ENCODE data around the gene FBXW8. TPM values are rescaled to one million over a fixed set of nuclear protein-coding genes. Genes with fewer than 3 reads are reported as not detected.

FBXW8 gene
- total RNA-seq, 4 donors from 2014 or later = 7.8 to 29.9 (median 10.3) TPM

DNA sequence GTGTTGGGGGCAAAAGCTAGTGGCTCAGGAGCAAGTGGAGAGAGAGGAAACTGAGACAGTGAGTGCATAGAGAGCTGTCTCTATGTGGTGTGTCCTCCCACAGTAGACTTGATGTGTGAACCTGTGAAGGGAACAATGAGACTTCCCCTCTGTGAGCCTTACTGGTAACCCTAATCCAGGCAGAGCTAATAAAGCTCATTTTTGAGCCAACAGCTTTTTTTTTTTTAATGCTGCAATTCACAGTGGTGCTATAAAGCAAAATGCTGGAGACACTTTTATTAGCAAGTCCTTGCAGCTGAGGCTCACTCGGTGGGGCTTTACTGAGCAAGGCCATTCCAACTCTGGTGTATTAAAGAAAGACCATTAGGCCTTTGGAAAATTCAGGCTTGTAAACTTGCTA, 26.9 kb downstream of the FBXW8 start:
- H3K4me1 ChIP-seq = peaks cover 3 to 39% (median 9%) of the 10 kb centered on the region in 4 donors
- no peak overlapping the region for H3K4me3 ChIP-seq
- no peak overlapping the region for H3K27ac ChIP-seq
- TF ChIP-seq, protein P1, sequence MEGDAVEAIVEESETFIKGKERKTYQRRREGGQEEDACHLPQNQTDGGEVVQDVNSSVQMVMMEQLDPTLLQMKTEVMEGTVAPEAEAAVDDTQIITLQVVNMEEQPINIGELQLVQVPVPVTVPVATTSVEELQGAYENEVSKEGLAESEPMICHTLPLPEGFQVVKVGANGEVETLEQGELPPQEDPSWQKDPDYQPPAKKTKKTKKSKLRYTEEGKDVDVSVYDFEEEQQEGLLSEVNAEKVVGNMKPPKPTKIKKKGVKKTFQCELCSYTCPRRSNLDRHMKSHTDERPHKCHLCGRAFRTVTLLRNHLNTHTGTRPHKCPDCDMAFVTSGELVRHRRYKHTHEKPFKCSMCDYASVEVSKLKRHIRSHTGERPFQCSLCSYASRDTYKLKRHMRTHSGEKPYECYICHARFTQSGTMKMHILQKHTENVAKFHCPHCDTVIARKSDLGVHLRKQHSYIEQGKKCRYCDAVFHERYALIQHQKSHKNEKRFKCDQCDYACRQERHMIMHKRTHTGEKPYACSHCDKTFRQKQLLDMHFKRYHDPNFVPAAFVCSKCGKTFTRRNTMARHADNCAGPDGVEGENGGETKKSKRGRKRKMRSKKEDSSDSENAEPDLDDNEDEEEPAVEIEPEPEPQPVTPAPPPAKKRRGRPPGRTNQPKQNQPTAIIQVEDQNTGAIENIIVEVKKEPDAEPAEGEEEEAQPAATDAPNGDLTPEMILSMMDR (IDR thresholded peaks at IDR 0.05) = no peak
- TF ChIP-seq EP300 (IDR thresholded peaks at IDR 0.05; ENCODE audit: low read depth) (no peak), POLR2AphosphoS5 (IDR thresholded peaks at IDR 0.05) (no peak), POLR2A (IDR thresholded peaks at IDR 0.05) (no peak)
- no peaks in the 10 kb centered on the region for H3K9me3 ChIP-seq
- DNase-seq = no peak
- 19% methylated on average over 1 of the region's 1 CpG; no CpG with 5 or more reads in 1 of the 2 donors for WGBS, 2 donors (ENCODE audit: low coverage in 1 of 2)
- intact Hi-C loops (cut with DNase I; ENCODE audit: low total_unique reads) = no loop called here
- H3K27me3 ChIP-seq = no peaks in the 10 kb centered on the region
- in situ Hi-C loops (cut with MboI; ENCODE audit: low pct_ligation_motif_present in 1 of 4, low pct_unique_long_range_greater_than_20kb in 1 of 4, low sequenced_read_pairs in 3 of 4) = no loop called here
- no peaks in the 10 kb centered on the region for H3K36me3 ChIP-seq

DNA sequence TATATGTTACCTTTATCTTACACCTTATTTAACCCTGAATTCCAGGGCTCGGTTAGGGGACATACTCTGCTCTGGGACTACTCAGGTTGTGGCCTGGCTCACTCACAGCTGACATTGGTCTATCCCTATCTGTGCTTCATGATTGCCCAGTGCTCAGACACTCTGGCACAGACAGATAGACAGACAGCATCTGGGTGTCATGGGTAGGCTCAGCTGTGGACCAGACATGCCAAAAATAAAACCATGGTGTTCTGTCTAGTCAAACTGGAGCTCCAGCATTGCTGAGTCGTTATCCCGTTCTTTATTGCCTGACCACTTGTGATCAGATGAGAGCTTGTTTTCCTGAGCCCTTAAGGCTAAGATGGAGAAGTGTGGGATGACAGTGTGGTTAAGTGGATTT, 29.0 kb downstream of the FBXW8 start:
- TF ChIP-seq EP300 (IDR thresholded peaks at IDR 0.05; ENCODE audit: low read depth) (no peak), POLR2A (IDR thresholded peaks at IDR 0.05) (no peak), POLR2AphosphoS5 (IDR thresholded peaks at IDR 0.05) (no peak)
- TF ChIP-seq, protein P1 (IDR thresholded peaks at IDR 0.05) = no peak
- Histone ChIP-seq H3K9me3 (peaks cover 0 to 7% of the 10 kb centered on the region in 2 donors), H3K27me3 (no peaks in the 10 kb centered on the region), H3K4me1 (peaks cover 0 to 25% (median 0%) of the 10 kb centered on the region in 4 donors), H3K27ac (no peak overlapping the region), H3K36me3 (no peaks in the 10 kb centered on the region), H3K4me3 (no peak overlapping the region)
- WGBS, 2 donors (ENCODE audit: low coverage in 1 of 2) = 89 to 100% methylated on average over 1 to 3 of the region's 3 CpGs
- in situ Hi-C loops (cut with MboI; ENCODE audit: low pct_ligation_motif_present in 1 of 4, low pct_unique_long_range_greater_than_20kb in 1 of 4, low sequenced_read_pairs in 3 of 4) = no loop called here
- no peak for DNase-seq
- intact Hi-C loops (cut with DNase I; ENCODE audit: low total_unique reads) = no loop called here

DNA sequence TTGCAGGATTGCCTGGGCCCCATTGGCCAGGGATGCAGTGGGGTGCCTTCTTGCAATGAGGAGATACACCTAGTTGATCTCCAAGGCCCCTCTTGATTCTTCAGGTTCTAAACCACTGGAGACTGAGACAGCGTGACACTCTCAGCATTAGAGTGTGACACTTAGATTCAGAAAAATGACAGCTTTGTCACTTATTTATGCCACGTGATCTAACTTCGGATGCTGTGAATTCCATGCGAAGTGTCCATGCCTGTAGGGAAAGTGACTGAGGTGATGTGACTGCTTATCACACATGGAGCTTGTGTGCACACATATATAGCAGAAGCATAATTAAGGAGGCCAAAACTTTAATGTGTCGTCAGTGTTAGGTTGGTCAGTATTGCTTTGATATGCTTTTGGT, 30.4 kb downstream of the FBXW8 start:
- Histone ChIP-seq H3K36me3 (no peaks in the 10 kb centered on the region), H3K27me3 (no peaks in the 10 kb centered on the region), H3K9me3 (peaks cover 0 to 7% of the 10 kb centered on the region in 2 donors), H3K4me3 (no peak overlapping the region), H3K4me1 (peaks cover 0 to 17% (median 0%) of the 10 kb centered on the region in 4 donors), H3K27ac (no peak overlapping the region)
- in situ Hi-C loops (cut with MboI; ENCODE audit: low pct_ligation_motif_present in 1 of 4, low pct_unique_long_range_greater_than_20kb in 1 of 4, low sequenced_read_pairs in 3 of 4) = no loop called here
- no peak for DNase-seq
- intact Hi-C loops (cut with DNase I; ENCODE audit: low total_unique reads) = no loop called here
- TF ChIP-seq POLR2A (IDR thresholded peaks at IDR 0.05) = no peak
- no peak for TF ChIP-seq POLR2AphosphoS5 (IDR thresholded peaks at IDR 0.05)
- TF ChIP-seq, protein P1 (IDR thresholded peaks at IDR 0.05) = no peak
- 95 to 100% methylated on average over 4 to 5 of the region's 5 CpGs for WGBS, 2 donors (ENCODE audit: low coverage in 1 of 2)

DNA sequence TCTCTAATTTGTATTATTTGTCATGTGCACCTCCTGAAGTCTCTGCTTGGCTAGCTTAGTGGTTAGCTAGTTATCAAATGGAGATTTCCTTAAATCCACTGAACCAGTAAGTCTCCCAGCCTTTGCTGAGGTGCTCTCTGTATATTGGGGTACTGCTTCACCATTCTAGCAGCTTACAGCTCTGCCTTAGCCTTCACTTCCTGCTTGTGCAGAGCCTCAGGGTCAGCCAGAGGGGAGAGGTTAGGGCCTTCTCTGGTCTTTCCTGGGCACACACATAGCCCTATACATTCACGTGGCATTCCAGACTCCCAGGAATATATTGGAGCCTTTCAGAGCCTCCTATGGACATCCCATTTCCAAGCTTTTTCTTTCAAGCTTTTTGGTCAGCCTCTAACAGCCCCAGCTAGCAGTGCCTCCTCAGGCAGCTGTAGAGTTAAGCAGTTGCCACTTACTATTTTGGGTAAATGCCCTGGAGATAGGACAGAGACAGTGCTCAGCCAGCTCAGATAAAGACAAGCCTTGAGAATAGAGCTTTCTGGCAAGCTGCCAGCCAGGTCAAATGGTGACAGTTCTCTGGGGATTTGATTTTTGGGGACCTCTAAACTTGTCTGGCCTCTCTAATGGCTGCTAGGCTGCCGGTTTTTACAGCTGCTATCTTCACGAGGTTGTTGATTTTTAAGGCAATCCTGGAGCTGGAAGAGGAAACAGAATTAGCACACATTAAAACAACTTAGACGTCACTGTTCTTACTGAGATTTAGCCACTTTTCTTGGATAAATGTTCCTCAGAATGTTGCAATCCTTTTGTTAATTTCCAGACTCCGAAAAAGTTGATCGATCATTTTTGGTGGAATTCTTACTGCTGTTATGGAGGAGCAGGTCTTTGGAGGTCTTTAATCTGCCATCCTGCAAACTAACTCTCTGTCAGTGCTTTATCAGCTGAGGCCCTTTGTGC, 32.9 kb downstream of the FBXW8 start:
- Histone ChIP-seq H3K27me3 (no peaks in the 10 kb centered on the region), H3K27ac (no peak overlapping the region), H3K36me3 (peaks cover 0 to 9% (median 0%) of the 10 kb centered on the region in 4 donors), H3K4me3 (no peak overlapping the region), H3K9me3 (peaks cover 0 to 7% of the 10 kb centered on the region in 2 donors), H3K4me1 (peaks cover 0 to under 1% (median 0%) of the 10 kb centered on the region in 4 donors)
- no peak for DNase-seq
- TF ChIP-seq POLR2A (IDR thresholded peaks at IDR 0.05) = no peak
- TF ChIP-seq POLR2AphosphoS5 (IDR thresholded peaks at IDR 0.05) = no peak
- no peak for TF ChIP-seq EP300 (IDR thresholded peaks at IDR 0.05; ENCODE audit: low read depth)
- TF ChIP-seq, protein P1 (IDR thresholded peaks at IDR 0.05) = no peak
- 82 to 85% methylated on average over 6 of the region's 6 CpGs for WGBS, 2 donors (ENCODE audit: low coverage in 1 of 2)
- in situ Hi-C loops (cut with MboI; ENCODE audit: low pct_ligation_motif_present in 1 of 4, low pct_unique_long_range_greater_than_20kb in 1 of 4, low sequenced_read_pairs in 3 of 4) (no loop called here), intact Hi-C loops (cut with DNase I; ENCODE audit: low total_unique reads) (no loop called here)

Measured in transverse colon (tissue), 4 donors.